PC-3 (cell line): ENCODE measurements around the gene TMEM40. TPM values are rescaled to one million over a fixed set of nuclear protein-coding genes. Genes with fewer than 3 reads are reported as not detected.

Source experiments
- ATAC-seq: fragments of 200-7000 bp; cut with Tn5 transposase; 2 replicates; pipeline ENCODE4 v1.9.1; 2020; ENCODE audit warnings: mild to moderate bottlenecking, moderate library complexity
- BruUV-seq: library from RNA; stranded (reverse); fragments of 400-500 nt; replicated peaks from 2 replicates; lab custom pipeline; 2021; lab: Mats Ljungman, UMichigan
- CTCF ChIA-PET: fragments of 300-600 bp; sonication (Branson Sonifier 250); formaldehyde crosslinking; loops from one replicate; lab custom pipeline; 2022; ENCODE audit warnings: antibody characterized with exemption; lab: Charles Lee
- POLR2A ChIA-PET: fragments of 300-600 bp; sonication (Branson Sonifier 250); formaldehyde crosslinking; loops from one replicate; lab custom pipeline; 2022; ENCODE audit warnings: antibody characterized with exemption; ENCODE audit not compliant: unreplicated experiment; lab: Charles Lee
- DNase-seq: peaks from one replicate; pipeline ENCODE4 v3.0.0-alpha.2; 2015
- H2AFZ ChIP-seq: fragments of 300-600 bp; sonication (generic); 2 replicates; pipeline ENCODE4 v1.6.0; 2016; ENCODE audit warnings: antibody characterized with exemption, low read length
- H3F3A ChIP-seq: fragments of 300-600 bp; sonication (generic); one replicate; pipeline ENCODE4 v1.6.0; 2017; ENCODE audit warnings: antibody characterized with exemption, low read length, control low read depth, mild to moderate bottlenecking; ENCODE audit not compliant: unreplicated experiment
- H3K27ac ChIP-seq: fragments of 300-600 bp; sonication (generic); 2 replicates; pipeline ENCODE4 v1.5.1; 2016; ENCODE audit warnings: mild to moderate bottlenecking, low read length
- H3K27me3 ChIP-seq: fragments of 300-600 bp; sonication (generic); 2 replicates; pipeline ENCODE4 v1.6.1; 2016; ENCODE audit warnings: low read length, mixed read lengths
- H3K36me3 ChIP-seq: fragments of 300-600 bp; sonication (generic); 2 replicates; pipeline ENCODE4 v1.6.1; 2016; ENCODE audit warnings: low read depth, mixed run types, low read length, mixed read lengths
- H3K4me1 ChIP-seq: fragments of 300-600 bp; sonication (generic); 2 replicates; pipeline ENCODE4 v1.5.1; 2016; ENCODE audit warnings: low read length; ENCODE audit not compliant: insufficient read depth
- H3K4me2 ChIP-seq: fragments of 300-600 bp; sonication (generic); 2 replicates; pipeline ENCODE4 v1.6.0; 2016; ENCODE audit warnings: low read length
- H3K4me3 ChIP-seq: fragments of 300-600 bp; sonication (generic); 2 replicates; pipeline ENCODE4 v1.5.1; 2016; ENCODE audit warnings: mild to moderate bottlenecking, low read length, mixed read lengths
- H3K79me2 ChIP-seq: fragments of 300-600 bp; sonication (generic); 2 replicates; pipeline ENCODE4 v1.6.1; 2017; ENCODE audit warnings: low read length, mixed read lengths
- H3K9ac ChIP-seq: fragments of 300-600 bp; sonication (generic); 2 replicates; pipeline ENCODE4 v1.6.0; 2016; ENCODE audit warnings: mild to moderate bottlenecking, low read length
- H3K9me2 ChIP-seq: fragments of 300-600 bp; sonication (generic); replicated peaks from 2 replicates; pipeline ENCODE4 v1.6.1; 2016; ENCODE audit warnings: mixed run types, low read length, mixed read lengths
- H3K9me3 ChIP-seq: fragments of 300-600 bp; sonication (generic); 2 replicates; pipeline ENCODE4 v1.6.1; 2016; ENCODE audit warnings: low read length, mixed read lengths
- H4K20me1 ChIP-seq: fragments of 300-600 bp; sonication (generic); 2 replicates; pipeline ENCODE4 v1.6.1; 2016; ENCODE audit warnings: low read length, mixed read lengths
- EZH2 ChIP-seq: fragments of 300-600 bp; sonication (generic); IDR thresholded peaks from one replicate; pipeline ENCODE4 v1.6.1; 2017; ENCODE audit warnings: antibody characterized with exemption, mild to moderate bottlenecking, low read length; ENCODE audit not compliant: unreplicated experiment
- EZH2phosphoT487 ChIP-seq: fragments of 300-600 bp; sonication (generic); IDR thresholded peaks from 2 replicates; pipeline ENCODE4 v1.6.1; 2018; ENCODE audit warnings: mild to moderate bottlenecking, antibody characterized with exemption, low read length, borderline replicate concordance
- intact Hi-C: fragments of 100-400 bp; cut with micrococcal nuclease; formaldehyde crosslinking; loops from 2 replicates; pipeline ENCODE4 v1.9.0; 2023
- total RNA-seq: library from RNA; depleted of rRNA; stranded (reverse); fragments of >200 nt; gene quantifications from 2 replicates; pipeline ENCODE4 v1.2.3, GENCODE V29; 2014
- TF ChIP-seq, protein P1 (sequence below): fragments of 300-600 bp; sonication (generic); conservative IDR thresholded peaks from 2 replicates; pipeline ENCODE4 v1.5.1; 2017; ENCODE audit warnings: antibody characterized with exemption, low read depth, mild to moderate bottlenecking, low read length

Gene TMEM40
- total RNA-seq, 1 experiment from 2014 or later, result 10.4 TPM

- Histone ChIP-seq H2AFZ (peak overlapping the region; percentile 47; the same call in 1 of the 2 replicates), H3K27ac (peak overlapping the region; percentile 79), H3K27me3 (no peaks in the 10 kb centered on the region), H4K20me1 (no peaks in the 10 kb centered on the region), H3K9me3 (no peaks in the 10 kb centered on the region), H3K9ac (peak overlapping the region; percentile 30), H3K36me3 (no peaks in the 10 kb centered on the region), H3K79me2 (peaks cover 18% of the 10 kb centered on the region), H3K4me2 (peak overlapping the region; percentile 63; the same call in 1 of the 2 replicates), H3F3A (no peaks in the 10 kb centered on the region), H3K4me3 (no peak overlapping the region), H3K4me1 (peaks cover 35% of the 10 kb centered on the region), H3K9me2 (no peaks in the 10 kb centered on the region)
- no TSS peak for BruUV-seq
- TF ChIP-seq, protein P1, sequence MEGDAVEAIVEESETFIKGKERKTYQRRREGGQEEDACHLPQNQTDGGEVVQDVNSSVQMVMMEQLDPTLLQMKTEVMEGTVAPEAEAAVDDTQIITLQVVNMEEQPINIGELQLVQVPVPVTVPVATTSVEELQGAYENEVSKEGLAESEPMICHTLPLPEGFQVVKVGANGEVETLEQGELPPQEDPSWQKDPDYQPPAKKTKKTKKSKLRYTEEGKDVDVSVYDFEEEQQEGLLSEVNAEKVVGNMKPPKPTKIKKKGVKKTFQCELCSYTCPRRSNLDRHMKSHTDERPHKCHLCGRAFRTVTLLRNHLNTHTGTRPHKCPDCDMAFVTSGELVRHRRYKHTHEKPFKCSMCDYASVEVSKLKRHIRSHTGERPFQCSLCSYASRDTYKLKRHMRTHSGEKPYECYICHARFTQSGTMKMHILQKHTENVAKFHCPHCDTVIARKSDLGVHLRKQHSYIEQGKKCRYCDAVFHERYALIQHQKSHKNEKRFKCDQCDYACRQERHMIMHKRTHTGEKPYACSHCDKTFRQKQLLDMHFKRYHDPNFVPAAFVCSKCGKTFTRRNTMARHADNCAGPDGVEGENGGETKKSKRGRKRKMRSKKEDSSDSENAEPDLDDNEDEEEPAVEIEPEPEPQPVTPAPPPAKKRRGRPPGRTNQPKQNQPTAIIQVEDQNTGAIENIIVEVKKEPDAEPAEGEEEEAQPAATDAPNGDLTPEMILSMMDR, result no peak
- TF ChIP-seq EZH2phosphoT487 (no peak), EZH2 (no peak)
- ATAC-seq (no peak), DNase-seq (peak; percentile 31)
- intact Hi-C loops, result no loop called here
- ChIA-PET POLR2A (no interaction called here), CTCF (interaction anchor here (0.6 kb wide), 1 partner anchor 48 kb away, joined by 3 read pairs; no protein-coding TSS in a partner anchor)
Measured at GRCh38 chr3:12759693-12760565, 870 bp upstream of the TMEM40 start.

- peaks cover 22% of the 10 kb centered on the region for H3K79me2 ChIP-seq
- no peaks in the 10 kb centered on the region for H4K20me1 ChIP-seq
- peak overlapping the region; percentile 24; the same call in 1 of the 2 replicates for H3K4me3 ChIP-seq
- peak overlapping the region; percentile 79 for H3K27ac ChIP-seq
- no TSS peak for BruUV-seq
- H3F3A ChIP-seq, result no peaks in the 10 kb centered on the region
- no peaks in the 10 kb centered on the region for H3K36me3 ChIP-seq
- DNase-seq (peak; percentile 48), ATAC-seq (no peak)
- H3K27me3 ChIP-seq, result no peaks in the 10 kb centered on the region
- intact Hi-C loops, result no loop called here
- H3K9me3 ChIP-seq, result no peaks in the 10 kb centered on the region
- H3K4me2 ChIP-seq, result peak overlapping the region; percentile 63
- CTCF ChIA-PET, result no interaction called here
- POLR2A ChIA-PET, result no interaction called here
- H3K4me1 ChIP-seq, result peaks cover 46% of the 10 kb centered on the region
- no peaks in the 10 kb centered on the region for H3K9me2 ChIP-seq
- peak overlapping the region; percentile 19 for H3K9ac ChIP-seq
- H2AFZ ChIP-seq, result peak overlapping the region; percentile 68
- TF ChIP-seq EZH2 (no peak), EZH2phosphoT487 (no peak)
- TF ChIP-seq, protein P1, result no peak
Measured at GRCh38 chr3:12758025-12758781, 856 bp downstream of the TMEM40 start.
